ENCODE measurements around the gene PDGFD.

Gene PDGFD

GRCh38 chr11:104078995-104079394 lies 85.0 kb downstream of the PDGFD start:
- no peak overlapping the region for H3K4me3 ChIP-seq (ENCODE audit: control insufficient read depth, low read depth, low read length)
- TF ChIP-seq, protein P1, sequence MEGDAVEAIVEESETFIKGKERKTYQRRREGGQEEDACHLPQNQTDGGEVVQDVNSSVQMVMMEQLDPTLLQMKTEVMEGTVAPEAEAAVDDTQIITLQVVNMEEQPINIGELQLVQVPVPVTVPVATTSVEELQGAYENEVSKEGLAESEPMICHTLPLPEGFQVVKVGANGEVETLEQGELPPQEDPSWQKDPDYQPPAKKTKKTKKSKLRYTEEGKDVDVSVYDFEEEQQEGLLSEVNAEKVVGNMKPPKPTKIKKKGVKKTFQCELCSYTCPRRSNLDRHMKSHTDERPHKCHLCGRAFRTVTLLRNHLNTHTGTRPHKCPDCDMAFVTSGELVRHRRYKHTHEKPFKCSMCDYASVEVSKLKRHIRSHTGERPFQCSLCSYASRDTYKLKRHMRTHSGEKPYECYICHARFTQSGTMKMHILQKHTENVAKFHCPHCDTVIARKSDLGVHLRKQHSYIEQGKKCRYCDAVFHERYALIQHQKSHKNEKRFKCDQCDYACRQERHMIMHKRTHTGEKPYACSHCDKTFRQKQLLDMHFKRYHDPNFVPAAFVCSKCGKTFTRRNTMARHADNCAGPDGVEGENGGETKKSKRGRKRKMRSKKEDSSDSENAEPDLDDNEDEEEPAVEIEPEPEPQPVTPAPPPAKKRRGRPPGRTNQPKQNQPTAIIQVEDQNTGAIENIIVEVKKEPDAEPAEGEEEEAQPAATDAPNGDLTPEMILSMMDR (IDR thresholded peaks at IDR 0.05; ENCODE audit: control insufficient read depth, insufficient read depth, low read depth, low read length, missing control alignments): no peak
- no peak for DNase-seq (ENCODE audit: low read depth)

- H3K4me3 ChIP-seq (ENCODE audit: control insufficient read depth, low read depth, low read length): no peak overlapping the region
- TF ChIP-seq, protein P1 (IDR thresholded peaks at IDR 0.05; ENCODE audit: control insufficient read depth, insufficient read depth, low read depth, low read length, missing control alignments): no peak
- no peak for DNase-seq (ENCODE audit: low read depth)
Observed at GRCh38 chr11:104078245-104078644, 85.7 kb downstream of the PDGFD start.

DNA sequence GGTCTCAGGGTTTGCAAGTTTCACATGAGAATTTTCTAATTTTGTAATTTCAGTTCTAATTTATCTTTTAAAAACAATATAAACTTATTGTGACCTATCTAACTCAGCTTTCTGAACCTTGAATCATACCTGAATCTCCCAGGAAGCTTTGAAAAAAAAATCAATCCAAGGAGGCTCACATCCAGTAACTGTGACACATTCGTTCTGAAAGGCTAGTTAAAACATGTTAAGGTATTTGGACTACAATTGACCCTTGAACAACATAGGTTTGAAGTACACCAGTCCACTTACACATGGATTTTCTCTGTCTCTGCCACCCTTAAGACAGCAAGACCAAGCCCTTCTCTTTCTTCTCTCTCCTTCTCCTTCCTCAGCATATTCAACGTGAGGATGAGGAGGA lies 87.5 kb downstream of the PDGFD start:
- TF ChIP-seq, protein P1 (IDR thresholded peaks at IDR 0.05; ENCODE audit: control insufficient read depth, insufficient read depth, low read depth, low read length, missing control alignments): no peak
- H3K4me3 ChIP-seq (ENCODE audit: control insufficient read depth, low read depth, low read length): no peak overlapping the region
- no peak for DNase-seq (ENCODE audit: low read depth)

DNA sequence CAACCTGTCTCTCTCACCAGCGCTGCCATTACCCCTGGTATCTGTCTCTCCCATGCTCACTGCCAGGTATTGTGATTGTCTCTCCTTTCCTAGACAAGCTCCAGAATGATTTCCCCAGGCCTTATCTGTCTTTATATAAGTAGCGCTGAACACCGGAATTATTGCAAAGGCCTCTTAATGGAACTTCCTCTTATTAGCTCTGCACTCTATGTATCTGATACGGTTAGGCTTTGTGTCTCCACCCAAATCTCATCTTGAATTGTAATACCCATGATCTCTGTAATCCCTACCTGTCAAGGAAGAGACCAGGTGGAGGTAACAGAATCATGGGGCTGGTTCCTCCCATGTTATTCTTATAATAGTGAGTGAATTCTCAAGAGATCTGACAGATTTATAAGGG lies 88.2 kb downstream of the PDGFD start:
- no peak for DNase-seq (ENCODE audit: low read depth)
- TF ChIP-seq, protein P1 (IDR thresholded peaks at IDR 0.05; ENCODE audit: control insufficient read depth, insufficient read depth, low read depth, low read length, missing control alignments): no peak
- H3K4me3 ChIP-seq (ENCODE audit: control insufficient read depth, low read depth, low read length): no peak overlapping the region

- no peak overlapping the region for H3K4me3 ChIP-seq (ENCODE audit: control insufficient read depth, low read depth, low read length)
- no peak for DNase-seq (ENCODE audit: low read depth)
- TF ChIP-seq, protein P1 (IDR thresholded peaks at IDR 0.05; ENCODE audit: control insufficient read depth, insufficient read depth, low read depth, low read length, missing control alignments): no peak
Observed at GRCh38 chr11:104075091-104075490, 88.9 kb downstream of the PDGFD start.

GRCh38 chr11:104073950-104074705 lies 89.8 kb downstream of the PDGFD start:
- no peak for DNase-seq (ENCODE audit: low read depth)
- TF ChIP-seq, protein P1 (IDR thresholded peaks at IDR 0.05; ENCODE audit: control insufficient read depth, insufficient read depth, low read depth, low read length, missing control alignments): no peak
- no peak overlapping the region for H3K4me3 ChIP-seq (ENCODE audit: control insufficient read depth, low read depth, low read length)
